Mesodermal cell (in vitro differentiated cells): Measurements from ENCODE around the gene ZNF738. TPM values are rescaled to one million over a fixed set of nuclear protein-coding genes. Genes with fewer than 3 reads are reported as not detected.
"Not testable (repeated sequence)": the region's sequence is repeated elsewhere in the genome, so short reads cannot be mapped to it uniquely, and the experiment has no call there.

ENCODE experiments used
- H3K27ac ChIP-seq: 2 replicates; pipeline ENCODE4 v1.7.0; 2013; ENCODE audit warnings: mild to moderate bottlenecking, low read depth, low read length, moderate library complexity; ENCODE audit not compliant: severe bottlenecking
- H3K36me3 ChIP-seq: 2 replicates; pipeline ENCODE4 v1.7.1; 2013; ENCODE audit warnings: mild to moderate bottlenecking, low read length, moderate library complexity; ENCODE audit not compliant: control insufficient read depth, insufficient read depth
- H3K4me1 ChIP-seq: one replicate; pipeline ENCODE4 v1.7.1; 2013; ENCODE audit warnings: mild to moderate bottlenecking, low read length; ENCODE audit not compliant: insufficient read depth, control insufficient read depth, poor library complexity, severe bottlenecking
- H3K4me3 ChIP-seq: 2 replicates; pipeline ENCODE4 v1.7.0; 2013; ENCODE audit warnings: low read length, control low read depth, mild to moderate bottlenecking; ENCODE audit not compliant: insufficient read depth, poor library complexity, severe bottlenecking; ENCODE audit errors: extremely low read depth
- H3K9me3 ChIP-seq: 2 replicates; pipeline ENCODE4 v1.7.1; 2013; ENCODE audit warnings: mild to moderate bottlenecking, low read length, moderate library complexity; ENCODE audit not compliant: control insufficient read depth
- WGBS, 2 experiments: methylation state at CpG; one replicate each; pipeline ENCODE4 v1.1.5; 2013; ENCODE audit warnings: missing lambda C conversion rate in 2 of 2; ENCODE audit not compliant: insufficient coverage in 2 of 2; 5-methylcytosine and 5-hydroxymethylcytosine counted together
- polyA plus RNA-seq, 2 experiments: library from polyadenylated mRNA; stranded (reverse); fragments of 50-300 nt; gene quantifications; one replicate each; pipeline ENCODE4 v1.2.3, GENCODE V29; 2013

The ZNF738 gene
- 28.6 TPM for polyA plus RNA-seq (2013, experiment 1 of 2)
- 26.9 TPM for polyA plus RNA-seq (2013, experiment 2 of 2)

- WGBS, 2 experiments: 0% methylated on average over 23 to 30 of the region's 36 CpGs
- H3K4me3 ChIP-seq: peak within 1 kb of the TSS; percentile 86
- peak within 1 kb of the TSS; percentile 99 for H3K27ac ChIP-seq
- H3K9me3 ChIP-seq: peaks cover 22% of the 10 kb centered on the region
- no peaks in the 10 kb centered on the region for H3K4me1 ChIP-seq
- H3K36me3 ChIP-seq: peaks cover 38% of the 10 kb centered on the region
Observed at GRCh38 chr19:21358768-21359451, at the start of gene ZNF738. TSS of gene ZNF738 (plus strand) at chr19:21359000. CDS start at chr19:21359141, 141 bp downstream.

DNA sequence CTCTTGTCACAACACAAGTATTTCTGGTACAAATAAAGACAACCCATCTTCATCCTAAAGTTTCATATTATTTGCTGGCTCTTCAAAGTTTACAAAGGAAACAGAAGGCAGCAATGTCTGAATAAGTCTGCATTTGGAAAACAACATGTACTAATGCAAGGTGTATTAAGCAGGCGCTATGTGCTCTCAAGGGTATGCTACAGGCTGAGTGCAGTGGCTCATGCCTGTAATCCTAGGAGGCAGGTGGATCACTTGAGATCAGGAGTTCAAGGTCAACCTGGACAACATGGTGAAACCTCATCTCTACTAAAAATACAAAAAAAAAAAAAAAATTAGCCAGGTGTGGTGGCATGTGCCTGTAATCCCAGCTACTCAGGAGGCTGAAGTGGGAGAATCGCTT lies 46.0 kb upstream of the ZNF738 start:
- not testable (repeated sequence) for H3K4me3 ChIP-seq, H3K9me3 ChIP-seq, H3K4me1 ChIP-seq, H3K27ac ChIP-seq
- WGBS, 2 experiments: 100% methylated on average over 1 to 2 of the region's 2 CpGs
- peaks cover 35% of the 10 kb centered on the region for H3K36me3 ChIP-seq

DNA sequence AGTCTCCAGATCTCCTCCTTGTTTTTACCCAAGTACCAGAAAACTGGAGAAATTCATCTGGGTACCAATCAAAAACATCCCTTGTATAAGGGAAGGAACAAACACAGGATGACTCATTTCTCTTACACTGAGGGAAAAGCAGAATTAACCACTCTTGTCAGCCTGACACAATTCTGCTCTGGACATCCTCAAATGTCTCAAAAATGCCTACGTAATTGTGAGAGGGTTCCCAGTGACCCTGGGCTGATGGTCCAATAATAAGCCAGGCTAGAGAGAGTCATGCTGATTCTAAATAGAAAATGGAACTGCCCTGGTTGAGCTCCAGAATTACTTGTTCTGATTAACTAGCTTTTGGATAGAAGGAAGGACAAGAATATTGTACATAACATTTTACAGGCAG lies 44.1 kb upstream of the ZNF738 start:
- Histone ChIP-seq H3K36me3 (peaks cover 32% of the 10 kb centered on the region), H3K4me1 (peaks cover 3% of the 10 kb centered on the region), H3K4me3 (no peak overlapping the region), H3K9me3 (peaks cover 5% of the 10 kb centered on the region), H3K27ac (peak overlapping the region; percentile 92)
- 80 to 100% methylated on average over 1 of the region's 1 CpG for WGBS, 2 experiments

- Histone ChIP-seq H3K36me3 (peaks cover 48% of the 10 kb centered on the region), H3K9me3 (peaks cover 5% of the 10 kb centered on the region), H3K27ac (no peak overlapping the region), H3K4me3 (no peak overlapping the region), H3K4me1 (peaks cover 8% of the 10 kb centered on the region)
- 78 to 83% methylated on average over 1 of the region's 1 CpG for WGBS, 2 experiments
Observed at GRCh38 chr19:21317821-21318220, 41.0 kb upstream of the ZNF738 start.

- H3K36me3 ChIP-seq: peaks cover 62% of the 10 kb centered on the region
- no peak overlapping the region for H3K27ac ChIP-seq
- peaks cover 10% of the 10 kb centered on the region for H3K9me3 ChIP-seq
- WGBS, 2 experiments: 93 to 96% methylated on average over 2 to 3 of the region's 4 CpGs
- no peak overlapping the region for H3K4me3 ChIP-seq
- H3K4me1 ChIP-seq: peaks cover 11% of the 10 kb centered on the region
Observed at GRCh38 chr19:21321134-21321533, 37.7 kb upstream of the ZNF738 start.

GRCh38 chr19:21321996-21322395 lies 36.8 kb upstream of the ZNF738 start:
- 92 to 97% methylated on average over 2 to 3 of the region's 4 CpGs for WGBS, 2 experiments

DNA sequence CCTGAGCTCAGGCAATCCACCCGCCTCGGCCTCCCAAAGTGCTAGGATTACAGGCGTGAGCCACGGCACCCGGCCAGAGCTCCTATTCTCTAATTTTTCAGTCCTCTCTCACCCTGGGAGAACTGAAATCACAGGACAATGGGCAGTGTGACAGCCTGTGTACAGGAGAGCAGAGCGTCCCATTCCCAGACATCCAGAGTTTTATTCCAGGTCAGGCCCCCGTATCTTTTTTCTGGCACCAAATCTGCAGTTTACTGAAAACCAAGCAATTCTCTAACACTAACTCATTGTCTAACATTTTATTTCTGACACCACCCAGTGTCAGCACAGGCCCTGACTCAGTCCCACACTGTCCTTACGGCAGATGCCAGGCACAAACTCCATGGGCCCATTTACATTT lies 36.3 kb upstream of the ZNF738 start:
- Histone ChIP-seq H3K4me3 (no peak overlapping the region), H3K27ac (peak overlapping the region; percentile 2), H3K36me3 (peaks cover 64% of the 10 kb centered on the region), H3K4me1 (peaks cover 11% of the 10 kb centered on the region), H3K9me3 (peaks cover 10% of the 10 kb centered on the region)
- WGBS, 2 experiments: 92 to 94% methylated on average over 5 to 8 of the region's 8 CpGs

More at GRCh38 chr19:21321996-21322395, 36.8 kb upstream of the ZNF738 start:
- Histone ChIP-seq H3K4me1 (peaks cover 11% of the 10 kb centered on the region), H3K27ac (peak overlapping the region; percentile 59), H3K4me3 (no peak overlapping the region), H3K9me3 (peaks cover 15% of the 10 kb centered on the region), H3K36me3 (peaks cover 63% of the 10 kb centered on the region)

DNA sequence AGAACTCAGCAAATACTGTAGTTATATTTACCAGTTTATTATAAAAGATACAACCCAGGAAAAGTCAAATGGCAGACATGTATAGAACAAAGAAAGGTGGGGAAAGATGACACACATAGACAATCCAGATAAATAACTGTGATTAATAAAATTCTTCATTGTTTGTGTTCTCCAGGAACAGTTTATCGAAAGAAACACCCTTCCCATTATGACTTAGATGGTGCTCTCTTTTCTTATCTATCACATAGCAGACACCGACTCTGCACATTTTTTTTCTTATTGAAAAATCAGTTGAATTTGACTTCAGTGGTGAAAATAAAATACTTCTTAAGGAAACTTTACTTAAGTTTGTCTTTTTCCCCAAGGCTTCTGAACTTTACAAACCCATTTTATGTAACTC lies 35.8 kb upstream of the ZNF738 start:
- Histone ChIP-seq H3K36me3 (peaks cover 62% of the 10 kb centered on the region), H3K9me3 (peaks cover 10% of the 10 kb centered on the region), H3K27ac (no peak overlapping the region), H3K4me1 (peaks cover 14% of the 10 kb centered on the region), H3K4me3 (no peak overlapping the region)
- no CpG with 5 or more reads among the region's 2 CpGs for WGBS, 2 experiments

GRCh38 chr19:21326169-21326568 lies 32.6 kb upstream of the ZNF738 start:
- Histone ChIP-seq H3K4me3 (no peak overlapping the region), H3K36me3 (peaks cover 38% of the 10 kb centered on the region), H3K9me3 (peaks cover 14% of the 10 kb centered on the region), H3K4me1 (peaks cover 15% of the 10 kb centered on the region), H3K27ac (no peak overlapping the region)
- WGBS, 2 experiments: no CpG with 5 or more reads among the region's 2 CpGs

DNA sequence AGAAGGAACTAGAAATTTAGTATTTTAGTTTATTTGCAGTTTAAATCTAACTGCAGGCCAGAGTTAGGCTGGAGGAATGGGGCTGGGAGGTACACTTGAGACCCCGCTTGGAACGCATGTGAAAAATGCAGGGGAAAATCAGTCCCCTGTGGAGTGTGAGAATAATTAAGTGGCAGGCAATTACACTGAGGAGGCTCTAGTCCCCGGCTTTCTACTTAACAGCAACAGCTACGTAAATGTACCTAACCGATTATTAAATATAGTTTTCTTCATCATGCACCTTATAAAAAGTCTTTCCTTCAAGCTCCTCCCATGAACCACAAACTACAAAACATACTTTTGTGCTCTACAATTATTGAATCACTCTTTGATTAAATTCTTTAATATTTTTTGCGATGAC lies 30.4 kb upstream of the ZNF738 start:
- H3K36me3 ChIP-seq: peaks cover 29% of the 10 kb centered on the region
- 6 to 15% methylated on average over 2 to 5 of the region's 6 CpGs for WGBS, 2 experiments
- H3K27ac ChIP-seq: peak overlapping the region; percentile 99
- peaks cover 17% of the 10 kb centered on the region for H3K9me3 ChIP-seq
- peak overlapping the region; percentile 78 for H3K4me3 ChIP-seq
- H3K4me1 ChIP-seq: peaks cover 6% of the 10 kb centered on the region

- H3K9me3 ChIP-seq: peaks cover 18% of the 10 kb centered on the region
- WGBS, 2 experiments: 0 to 1% methylated on average over 21 to 23 of the region's 32 CpGs
- H3K27ac ChIP-seq: peak within 1 kb of the TSS; percentile 99
- peak within 1 kb of the TSS; percentile 78 for H3K4me3 ChIP-seq
- H3K36me3 ChIP-seq: peaks cover 25% of the 10 kb centered on the region
- H3K4me1 ChIP-seq: peaks cover 4% of the 10 kb centered on the region
Observed at GRCh38 chr19:21328885-21329605, 29.8 kb upstream of the ZNF738 start, which contains the start of gene ZNF708. TSS of gene ZNF708 (minus strand) at chr19:21329410. CDS start at chr19:21329212, 198 bp downstream.
